SK-N-DZ (cell line): ENCODE measurements around the gene ZNF507.
"Not testable (repeated sequence)": the region's sequence is repeated elsewhere in the genome, so short reads cannot be mapped to it uniquely, and the experiment has no call there.

Experiments used
- DNase-seq: peaks from one replicate; pipeline ENCODE4 v3.0.0-alpha.2; 2015; ENCODE audit warnings: low spot score

ZNF507 gene

DNA sequence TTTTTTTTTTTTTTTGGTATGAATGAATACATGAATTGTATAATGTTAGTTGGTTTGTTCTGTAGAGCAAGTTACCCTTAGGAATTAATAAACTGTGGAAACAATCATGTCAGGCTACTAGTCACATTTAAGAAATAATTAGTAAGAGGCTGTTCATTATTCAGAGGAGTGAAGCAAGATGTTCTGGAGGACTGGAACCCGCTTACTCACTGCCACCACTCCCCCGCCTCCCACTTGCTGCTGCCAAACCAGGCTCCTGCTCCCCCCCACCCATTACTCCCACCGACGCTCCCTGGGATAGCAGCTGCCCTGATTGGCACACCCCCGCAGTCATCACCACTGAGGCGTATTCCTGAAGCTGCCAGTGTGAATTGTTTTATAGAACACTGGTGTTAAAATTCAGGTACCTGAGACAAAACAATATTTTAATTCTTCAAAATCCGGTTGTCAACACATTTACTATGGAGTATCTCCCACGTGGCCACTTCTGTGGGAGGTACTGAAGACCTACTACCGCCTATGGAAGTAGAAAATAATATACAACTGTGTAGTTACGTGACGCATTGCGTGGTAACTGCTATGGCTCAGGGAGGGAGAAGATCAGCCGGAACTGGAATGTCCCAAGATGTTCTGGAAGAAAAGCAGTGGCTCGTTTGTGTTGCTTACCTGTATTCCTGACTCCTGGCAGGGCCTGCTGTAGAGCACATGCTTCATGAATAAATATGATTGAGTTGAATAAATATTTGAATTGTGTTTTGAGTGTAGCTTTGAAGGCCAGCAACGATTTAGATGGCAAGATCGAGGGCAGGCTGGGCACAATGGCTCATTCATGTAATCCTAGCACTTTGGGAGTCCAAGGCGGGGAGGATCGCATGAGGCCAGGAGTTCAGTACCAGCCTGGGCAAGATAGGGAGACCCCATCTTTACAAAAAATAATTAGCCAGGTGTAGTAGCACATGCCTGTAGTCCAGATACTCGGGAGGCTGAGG is 61.9 kb downstream of the ZNF507 start:
- DNase-seq, result no peak

DNA sequence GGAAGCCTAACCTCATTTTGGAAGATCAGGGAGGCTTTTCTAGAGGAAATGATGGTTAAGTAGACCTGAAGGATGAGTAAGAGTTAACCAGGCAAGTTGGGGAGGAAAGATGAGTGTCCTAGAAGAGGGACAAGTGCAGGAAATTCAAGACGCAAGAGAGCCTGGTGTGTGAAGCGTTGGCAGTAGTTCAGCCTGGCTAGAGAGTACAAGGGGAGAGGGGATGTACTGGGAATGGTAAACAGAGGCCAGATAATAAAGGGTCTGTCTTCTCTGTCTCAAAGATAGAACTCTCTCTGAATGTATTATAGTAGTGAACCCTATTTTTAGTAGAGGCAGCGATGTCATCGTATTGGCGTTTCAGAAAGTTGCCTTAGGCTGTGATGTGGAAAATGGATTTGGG is 69.8 kb downstream of the ZNF507 start:
- no peak for DNase-seq

DNA sequence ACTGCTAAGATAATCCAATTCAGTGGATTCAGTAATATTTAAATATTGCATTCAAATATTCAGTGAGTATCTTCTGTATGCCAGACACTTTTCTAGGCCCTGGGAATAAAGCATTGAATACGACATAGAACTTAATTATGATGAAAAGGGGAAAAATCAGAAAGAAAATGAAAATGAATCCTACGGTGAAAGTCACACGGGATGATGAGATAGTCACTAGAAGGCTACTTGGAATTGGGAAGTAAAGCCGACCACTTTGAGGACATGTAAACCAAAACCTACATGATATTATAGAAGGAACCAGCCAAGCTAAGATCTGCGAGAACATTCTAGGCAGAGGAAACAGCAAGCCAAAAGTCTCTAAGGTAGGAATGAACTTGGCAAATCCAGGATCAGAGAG is 70.3 kb downstream of the ZNF507 start:
- no peak for DNase-seq

DNA sequence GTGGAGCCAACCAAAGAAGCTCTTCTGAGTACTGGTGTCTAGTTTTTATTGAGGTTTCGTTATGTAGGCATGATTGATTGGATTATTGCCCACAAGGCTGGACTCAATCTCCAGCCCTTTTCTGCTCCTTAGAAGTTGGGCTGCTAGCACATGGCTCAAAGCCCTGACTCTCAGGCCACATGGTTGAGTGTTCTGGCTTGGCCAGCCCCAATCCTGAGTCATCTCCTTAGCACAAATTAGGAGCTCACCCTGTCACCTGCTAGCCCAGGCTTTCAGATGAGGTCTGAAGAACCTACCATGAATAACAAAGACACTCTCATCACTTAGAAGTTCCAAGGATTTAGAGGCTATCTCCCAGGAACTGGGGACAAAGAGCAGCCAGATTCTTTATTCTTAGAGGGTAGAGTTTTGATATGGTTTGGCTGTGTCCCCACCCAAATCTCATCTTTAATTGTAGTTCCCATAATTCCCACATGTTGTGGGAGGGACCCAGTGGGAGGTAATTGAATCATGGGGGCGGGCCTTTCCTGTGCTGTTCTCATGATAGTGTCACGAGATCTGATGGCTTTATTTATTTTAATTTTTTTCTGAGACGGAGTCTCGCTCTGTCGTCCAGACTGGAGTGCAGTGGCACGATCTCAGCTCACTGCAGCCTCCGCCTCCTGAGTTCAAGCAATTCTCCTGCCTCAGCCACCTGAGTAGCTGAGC is 71.5 kb downstream of the ZNF507 start:
- DNase-seq, result no peak

DNA sequence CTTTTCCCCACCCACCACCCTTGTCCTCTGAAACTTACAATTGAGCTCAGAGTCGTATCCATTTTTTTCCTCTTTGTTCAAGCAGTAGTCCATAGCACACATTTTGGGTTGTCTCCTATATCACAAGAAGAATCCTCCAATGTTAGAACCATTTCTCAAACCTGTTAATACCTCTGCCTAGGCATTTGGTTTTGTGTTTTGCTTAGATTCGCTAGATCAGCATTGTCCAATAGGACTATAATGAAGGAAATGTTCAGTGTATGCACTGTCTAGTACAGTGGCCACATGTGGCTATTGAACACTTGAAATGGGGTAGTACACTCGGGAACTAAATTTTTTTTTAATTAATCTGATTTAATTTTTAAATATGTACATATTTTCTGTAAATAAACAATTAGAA is 72.7 kb downstream of the ZNF507 start:
- no peak for DNase-seq

DNA sequence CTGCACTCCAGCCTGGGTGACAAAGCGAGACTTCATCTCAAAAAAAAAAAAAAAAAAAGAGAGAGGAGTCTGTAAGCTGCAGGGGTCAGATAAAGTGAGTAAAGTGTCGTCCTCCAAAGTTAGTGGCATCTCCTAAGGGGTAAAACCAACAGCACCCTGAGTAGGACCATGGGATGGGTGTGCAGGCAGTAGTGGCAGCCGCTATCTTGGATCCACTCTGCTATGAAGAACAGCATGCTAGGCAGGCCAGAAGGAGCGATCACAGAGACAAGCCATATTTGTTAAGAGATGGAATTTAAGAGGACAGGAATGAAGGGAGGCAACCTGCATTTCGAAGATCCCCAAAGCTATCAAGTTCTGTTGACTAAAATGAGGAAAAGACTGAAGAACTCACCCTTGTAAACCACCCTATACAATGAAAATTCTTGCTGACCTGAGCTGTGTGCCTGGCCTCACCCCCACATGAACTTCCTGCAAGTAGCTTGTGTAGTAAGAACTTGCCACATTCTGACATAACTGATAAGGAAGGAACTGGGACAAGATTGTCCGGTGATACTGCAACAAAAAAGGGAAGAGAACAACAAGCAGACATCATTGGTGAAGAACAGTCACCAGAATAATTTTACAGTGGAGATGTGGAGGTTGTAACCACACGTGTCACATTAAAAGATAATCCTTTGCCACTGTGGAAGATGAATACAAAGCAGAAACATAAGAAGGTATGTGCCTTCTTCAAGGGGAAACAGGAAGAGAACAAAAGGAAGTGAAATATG is 76.4 kb downstream of the ZNF507 start:
- DNase-seq, result no peak

DNA sequence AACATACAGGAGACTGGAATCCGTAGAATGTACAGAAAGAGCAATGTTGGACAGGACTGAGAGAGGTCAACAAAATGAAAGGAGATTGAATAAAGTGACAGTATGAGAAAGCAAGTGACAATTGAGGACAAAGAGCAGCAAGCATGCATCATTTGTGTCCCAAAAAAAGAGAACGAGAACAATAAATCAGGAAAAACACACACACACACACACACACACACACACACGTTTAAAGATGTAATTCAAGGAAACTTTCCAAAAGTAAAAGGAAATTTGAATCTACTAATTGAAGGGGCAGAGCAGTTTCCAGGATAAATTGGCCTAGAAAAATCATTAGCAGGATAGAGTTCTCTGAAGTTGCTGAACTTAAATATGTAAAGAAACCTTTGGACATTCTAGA is 77.0 kb downstream of the ZNF507 start:
- DNase-seq, result no peak

DNA sequence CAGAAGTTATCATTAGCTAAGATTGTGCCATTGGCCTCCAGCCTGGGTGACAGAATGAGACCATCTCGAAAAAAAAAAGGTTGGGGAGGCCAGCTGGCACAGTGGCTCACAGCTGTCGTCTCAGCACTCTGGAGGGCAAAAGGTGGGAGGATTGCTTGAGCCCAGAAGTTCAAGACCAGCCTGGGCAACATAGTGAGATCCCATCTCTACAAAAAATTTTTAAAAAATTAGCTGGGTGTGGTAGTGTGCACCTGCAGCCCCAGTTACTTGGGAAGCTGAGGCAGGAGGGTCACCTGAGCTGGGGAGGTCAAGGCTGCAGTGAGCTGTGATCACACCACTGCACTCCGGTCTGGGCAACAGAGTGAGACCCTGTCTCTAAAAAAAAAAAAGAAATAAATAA is 78.5 kb downstream of the ZNF507 start:
- not testable (repeated sequence) for DNase-seq

DNA sequence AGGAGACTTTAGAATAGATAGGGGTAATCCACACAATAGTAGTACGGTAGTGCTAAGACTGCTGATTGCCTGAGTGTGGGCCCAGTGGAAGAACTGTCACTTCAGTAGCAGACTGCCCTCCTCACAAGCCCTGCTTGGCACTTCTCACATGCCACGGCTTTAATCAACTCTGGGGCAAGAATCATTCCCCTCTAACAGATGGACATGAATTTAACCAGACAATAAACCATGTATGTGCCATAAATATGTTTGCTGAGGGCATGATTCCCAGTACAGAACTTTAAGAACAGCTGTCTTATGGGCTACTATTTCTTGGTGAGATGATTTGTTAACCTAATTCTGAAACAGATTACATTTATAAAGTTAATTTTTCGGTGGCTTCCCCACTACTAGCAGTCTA is 82.1 kb downstream of the ZNF507 start:
- no peak for DNase-seq

DNA sequence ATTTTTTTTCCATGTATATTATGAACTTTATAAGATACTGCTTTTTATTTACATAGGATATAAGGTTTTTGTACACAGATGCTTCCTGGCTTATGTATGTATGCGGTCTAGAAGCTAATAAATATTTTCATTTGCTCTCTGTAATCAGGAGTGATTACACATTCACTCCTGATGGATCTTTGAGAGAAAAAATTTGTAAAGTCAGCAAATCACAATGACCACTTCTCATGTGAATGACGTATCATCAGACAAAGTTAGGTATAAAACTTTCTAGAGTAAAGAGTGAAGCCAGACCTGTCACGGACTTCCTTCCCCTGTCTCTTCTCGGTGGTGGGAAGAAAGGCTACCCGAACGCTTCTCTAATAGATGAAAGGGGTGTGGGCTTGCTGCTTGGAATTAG is 91.3 kb downstream of the ZNF507 start:
- no peak for DNase-seq

DNA sequence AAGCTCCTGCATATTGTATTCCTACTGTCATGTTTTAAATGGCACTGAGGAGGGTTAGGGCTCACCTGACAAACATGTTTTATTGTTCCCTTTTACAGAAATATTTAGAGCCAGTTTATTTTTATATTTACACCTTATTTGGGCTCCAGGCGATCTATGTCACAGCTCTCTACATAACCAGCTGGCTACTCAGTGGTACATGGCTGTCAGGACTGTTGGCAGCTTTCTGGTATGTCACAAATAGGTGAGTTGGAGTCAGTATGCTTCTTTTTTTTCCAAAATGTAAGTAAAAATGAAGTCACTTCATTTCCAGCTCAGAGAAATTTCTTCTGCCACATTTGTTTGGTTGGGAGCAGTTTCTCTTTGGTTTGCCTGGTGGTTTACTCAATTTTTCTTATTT is 91.7 kb downstream of the ZNF507 start:
- DNase-seq, result no peak
